ENCODE measurements around the gene UTS2B. TPM values are rescaled to one million over a fixed set of nuclear protein-coding genes. Genes with fewer than 3 reads are reported as not detected.

The UTS2B gene
- total RNA-seq, 1 experiment from 2014 or later = 0.57 TPM

GRCh38 chr3:191353022-191353777 lies 22.9 kb upstream of the UTS2B start:
- no peak for DNase-seq (ENCODE audit: extremely low read depth, low read depth)

- DNase-seq (ENCODE audit: extremely low read depth, low read depth) = no peak
Measured at GRCh38 chr3:191352014-191352413, 21.7 kb upstream of the UTS2B start.

- DNase-seq (ENCODE audit: extremely low read depth, low read depth) = no peak
Measured at GRCh38 chr3:191350396-191351090, 20.2 kb upstream of the UTS2B start.

GRCh38 chr3:191348098-191348497 lies 17.8 kb upstream of the UTS2B start:
- no peak for DNase-seq (ENCODE audit: extremely low read depth, low read depth)

- no peak for DNase-seq (ENCODE audit: extremely low read depth, low read depth)
Measured at GRCh38 chr3:191347228-191347627, 16.9 kb upstream of the UTS2B start.

- no peak for DNase-seq (ENCODE audit: extremely low read depth, low read depth)
Measured at GRCh38 chr3:191345334-191345733, 15.0 kb upstream of the UTS2B start.

GRCh38 chr3:191343913-191344312 lies 13.6 kb upstream of the UTS2B start:
- DNase-seq (ENCODE audit: extremely low read depth, low read depth) = no peak

GRCh38 chr3:191343115-191343514 lies 12.8 kb upstream of the UTS2B start:
- DNase-seq (ENCODE audit: extremely low read depth, low read depth) = no peak

GRCh38 chr3:191342411-191342810 lies 12.1 kb upstream of the UTS2B start:
- no peak for DNase-seq (ENCODE audit: extremely low read depth, low read depth)

- DNase-seq (ENCODE audit: extremely low read depth, low read depth) = no peak
Measured at GRCh38 chr3:191342006-191342405, 11.7 kb upstream of the UTS2B start.

GRCh38 chr3:191340966-191341365 lies 10.6 kb upstream of the UTS2B start:
- DNase-seq (ENCODE audit: extremely low read depth, low read depth) = no peak

GRCh38 chr3:191340351-191340750 lies 10.0 kb upstream of the UTS2B start:
- no peak for DNase-seq (ENCODE audit: extremely low read depth, low read depth)

- DNase-seq (ENCODE audit: extremely low read depth, low read depth) = no peak
Measured at GRCh38 chr3:191339316-191339917, 9.1 kb upstream of the UTS2B start.

- no peak for DNase-seq (ENCODE audit: extremely low read depth, low read depth)
Measured at GRCh38 chr3:191338177-191338488, 7.8 kb upstream of the UTS2B start.

- DNase-seq (ENCODE audit: extremely low read depth, low read depth) = no peak
Measured at GRCh38 chr3:191336833-191337232, 6.5 kb upstream of the UTS2B start.

- DNase-seq (ENCODE audit: extremely low read depth, low read depth) = no peak
Measured at GRCh38 chr3:191334346-191334893, 4.1 kb upstream of the UTS2B start.

GRCh38 chr3:191333298-191333880 lies 3.1 kb upstream of the UTS2B start:
- DNase-seq (ENCODE audit: extremely low read depth, low read depth) = no peak

GRCh38 chr3:191331388-191331787 lies 1.1 kb upstream of the UTS2B start:
- no peak for DNase-seq (ENCODE audit: extremely low read depth, low read depth)

- DNase-seq (ENCODE audit: extremely low read depth, low read depth) = no peak
Measured at GRCh38 chr3:191330530-191331048, 263 bp upstream of the UTS2B start.

- peak; percentile 54 for DNase-seq (ENCODE audit: extremely low read depth, low read depth)
Measured at GRCh38 chr3:191328962-191329653, 1.2 kb downstream of the UTS2B start, which contains the start of gene CCDC50. Gene CCDC50, plus strand, starts transcription at chr3:191329394. Its CDS starts 281 bp downstream, at chr3:191329675.
